ENCODE measurements around the gene ACY1. TPM values are rescaled to one million over a fixed set of nuclear protein-coding genes. Genes with fewer than 3 reads are reported as not detected.

The ACY1 gene
- total and polyA plus RNA-seq, 2 of the 13 experiments (the other 11 are each of a cell fraction or from before 2014, with no cell fraction given), result 113 to 162 TPM

- TF ChIP-seq ZNF264 (CRISPR knock-in tag; IDR thresholded peaks at IDR 0.05), result no peak
- peak; percentile 19; the same call in 1 of the 2 replicates for TF ChIP-seq SALL1 (CRISPR knock-in tag; IDR thresholded peaks at IDR 0.05)
- no peak for TF ChIP-seq HNRNPK (IDR thresholded peaks at IDR 0.05; ENCODE audit: low read depth, low read length, poor library complexity, severe bottlenecking)
- no peak for TF ChIP-seq HNRNPUL1 (IDR thresholded peaks at IDR 0.05; ENCODE audit: low read depth, low read length)
- no peak for TF ChIP-seq CC2D1A (CRISPR knock-in tag; IDR thresholded peaks at IDR 0.05)
- TF ChIP-seq ZBTB25 (CRISPR knock-in tag; IDR thresholded peaks at IDR 0.05), result 0 out of 2 replicates have a peak, but pooled peaks have one; percentile 6
- TF ChIP-seq HNF1B (CRISPR knock-in tag; IDR thresholded peaks at IDR 0.05), result no peak
- no peak for TF ChIP-seq ZNF776 (CRISPR knock-in tag; IDR thresholded peaks at IDR 0.05)
- peak; percentile 18; the same call in 1 of the 2 replicates for TF ChIP-seq SPEN (CRISPR knock-in tag; IDR thresholded peaks at IDR 0.05; ENCODE audit: low read depth)
- TF ChIP-seq HNRNPLL (IDR thresholded peaks at IDR 0.05; ENCODE audit: low read depth, low read length, poor library complexity, severe bottlenecking), result peak; percentile 40
- peak; percentile 29; the same call in 1 of the 2 replicates for TF ChIP-seq HOXA3 (CRISPR knock-in tag; IDR thresholded peaks at IDR 0.05)
- no peak for TF ChIP-seq KAT2B (IDR thresholded peaks at IDR 0.05; ENCODE audit: borderline replicate concordance, low read depth, low read length)
- TF ChIP-seq CTCF (CRISPR knock-in tag; IDR thresholded peaks at IDR 0.05), result no peak
- no peak for TF ChIP-seq TGIF2 (CRISPR knock-in tag; IDR thresholded peaks at IDR 0.05)
- TF ChIP-seq USF2 (IDR thresholded peaks at IDR 0.05; ENCODE audit: low read depth, low read length), result no peak
- no peak for TF ChIP-seq USF2 (CRISPR knock-in tag; IDR thresholded peaks at IDR 0.05; ENCODE audit: borderline replicate concordance)
- TF ChIP-seq PHF21A (CRISPR knock-in tag; IDR thresholded peaks at IDR 0.05), result peak; percentile 22; the same call in 1 of the 2 replicates
- TF ChIP-seq ZBTB46 (CRISPR knock-in tag; IDR thresholded peaks at IDR 0.05; ENCODE audit: borderline replicate concordance), result no peak
- TF ChIP-seq TCF12 (IDR thresholded peaks at IDR 0.05), result no peak
- TF ChIP-seq TCF12 (CRISPR knock-in tag; IDR thresholded peaks at IDR 0.05), result 0 out of 2 replicates have a peak, but pooled peaks have one; percentile 24
- peak; percentile 93 for TF ChIP-seq AKAP8 (CRISPR knock-in tag; IDR thresholded peaks at IDR 0.05)
These were observed 15.8 kb upstream of the ACY1 start, which contains the start of gene PCBP4 (continued) for GRCh38 chr3:51967384-51968169.

Measured in HepG2 (cell line).